ENCODE measurements around the gene PTPRE. TPM values are rescaled to one million over a fixed set of nuclear protein-coding genes. Genes with fewer than 3 reads are reported as not detected.
A peak's percentile ranks its signal among the peaks of the same experiment; 100 is the strongest.

Gene PTPRE
- polyA plus RNA-seq, 1 of the 3 experiments (the other 2 are of a cell fraction), result 11.8 TPM

DNA sequence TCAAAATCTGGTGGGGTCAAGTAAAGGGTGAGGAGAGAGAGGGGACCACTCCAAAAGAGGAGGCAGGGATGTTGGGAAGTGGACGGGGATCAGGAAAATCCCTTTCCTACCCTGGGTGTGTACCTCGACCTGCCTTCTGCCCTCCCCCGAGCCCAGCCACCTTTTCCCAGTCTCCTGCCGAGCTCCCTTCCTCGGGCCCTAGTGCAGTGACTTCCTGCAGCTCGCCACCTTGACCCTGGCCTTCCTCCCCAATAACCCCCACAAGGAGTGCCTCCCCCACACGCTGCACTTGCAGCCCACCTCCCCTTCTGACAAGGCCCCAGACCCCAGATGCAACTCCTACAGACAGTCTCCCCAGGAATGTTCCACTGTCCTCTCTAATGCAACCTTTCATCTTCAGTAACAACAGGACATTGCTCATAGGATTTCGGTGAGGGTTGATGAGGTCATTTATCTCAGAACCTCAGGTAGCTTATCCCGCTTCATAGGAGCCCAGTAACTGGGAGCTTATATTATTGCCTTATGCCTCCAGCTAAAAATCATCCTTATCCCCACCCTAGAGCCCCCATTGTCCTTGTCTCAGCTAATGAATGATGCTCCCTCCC lies 129.2 kb downstream of the PTPRE start:
- POLR2A ChIA-PET, result no interaction called here
- CTCF ChIA-PET, result interaction anchor here (0.5 to 3.1 kb wide), 19 partner anchors 8 to 144 kb away, joined by 3 to 23 read pairs (median 7); partner anchors contain the start of gene PTPRE

DNA sequence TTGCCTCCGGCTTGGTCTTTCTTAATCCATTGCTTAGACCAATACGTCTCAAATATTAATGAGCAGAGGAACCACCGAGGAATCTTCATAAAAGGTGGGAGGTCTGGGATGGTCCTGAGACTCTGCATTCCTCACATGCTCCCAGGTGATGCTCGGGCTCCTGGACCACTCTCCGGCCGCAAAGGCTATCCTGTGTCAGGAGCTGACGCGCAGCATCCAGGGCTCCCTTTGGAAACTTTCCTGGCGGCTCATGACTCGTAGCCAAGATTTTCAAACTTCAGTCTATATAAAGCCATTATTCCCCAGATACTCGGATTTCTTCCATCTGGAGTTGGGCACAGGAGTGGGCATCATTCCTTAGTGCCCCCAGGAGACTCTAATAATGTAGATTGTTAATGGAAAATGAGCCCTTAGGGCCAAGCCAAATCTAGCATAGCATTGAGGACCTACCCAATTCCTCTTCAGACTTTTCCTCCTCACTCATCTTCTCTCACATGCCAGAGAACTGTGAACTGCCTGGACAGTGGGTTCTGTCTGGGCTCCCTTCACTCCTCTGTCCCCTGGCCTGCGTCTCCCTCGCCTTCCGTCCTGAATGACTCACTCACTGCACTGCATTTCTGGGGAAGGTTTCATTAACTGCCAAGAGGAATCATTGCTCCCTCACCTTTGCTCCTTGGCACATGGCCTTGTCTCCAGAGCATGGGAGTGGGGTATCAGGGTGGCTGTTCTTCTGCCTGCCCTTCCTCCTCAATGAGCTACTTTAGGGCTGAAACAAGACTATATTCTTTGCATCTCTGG lies 130.0 kb downstream of the PTPRE start:
- Histone ChIP-seq H3K79me2 (ENCODE audit: insufficient read depth) (no peaks in the 10 kb centered on the region), H3K27ac (ENCODE audit: low read depth in 2 of 2, low read length in 1 of 2) (no peak overlapping the region), H3K9me2 (no peaks in the 10 kb centered on the region), H3K4me3 (ENCODE audit: low read depth in 2 of 2, low read length in 1 of 2) (no peak overlapping the region), H3F3A (replicated peaks; ENCODE audit: insufficient read depth) (peaks cover 7% of the 10 kb centered on the region), H3K36me3 (replicated peaks in 1 of 2; ENCODE audit: control insufficient read depth in 1 of 2, insufficient read depth in 2 of 2, low read length in 1 of 2) (no peaks in the 10 kb centered on the region), H3K9ac (no peak overlapping the region), H3K9me3 (no peaks in the 10 kb centered on the region), H3K4me1 (ENCODE audit: control insufficient read depth in 1 of 2, insufficient read depth in 2 of 2, low read depth in 1 of 2, low read length in 1 of 2) (0 out of 4 replicates have a peak, but pooled peaks cover 0 to 5% of the 10 kb centered on the region in 2 experiments), H3K27me3 (ENCODE audit: insufficient read depth) (no peaks in the 10 kb centered on the region), H2AFZ (ENCODE audit: low read depth) (no peak overlapping the region), H4K20me1 (ENCODE audit: insufficient read depth) (no peaks in the 10 kb centered on the region), H3K4me2 (no peak overlapping the region)
- TF ChIP-seq, protein P1, sequence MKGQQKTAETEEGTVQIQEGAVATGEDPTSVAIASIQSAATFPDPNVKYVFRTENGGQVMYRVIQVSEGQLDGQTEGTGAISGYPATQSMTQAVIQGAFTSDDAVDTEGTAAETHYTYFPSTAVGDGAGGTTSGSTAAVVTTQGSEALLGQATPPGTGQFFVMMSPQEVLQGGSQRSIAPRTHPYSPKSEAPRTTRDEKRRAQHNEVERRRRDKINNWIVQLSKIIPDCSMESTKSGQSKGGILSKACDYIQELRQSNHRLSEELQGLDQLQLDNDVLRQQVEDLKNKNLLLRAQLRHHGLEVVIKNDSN (IDR thresholded peaks at IDR 0.05; ENCODE audit: borderline replicate concordance, low read depth), result no peak
- TF ChIP-seq TCF12 (IDR thresholded peaks at IDR 0.05) (peak; percentile 39), FOSL2 (IDR thresholded peaks at IDR 0.05; ENCODE audit: borderline replicate concordance, low read depth) (peak; percentile 70; the same call in 1 of the 2 replicates), NFIC (IDR thresholded peaks at IDR 0.05; ENCODE audit: borderline replicate concordance) (peak; percentile 29), JUND (IDR thresholded peaks at IDR 0.05) (peak; percentile 58), FOXJ3 (CRISPR knock-in tag; IDR thresholded peaks at IDR 0.05) (no peak)
- TF ChIP-seq, protein P2, sequence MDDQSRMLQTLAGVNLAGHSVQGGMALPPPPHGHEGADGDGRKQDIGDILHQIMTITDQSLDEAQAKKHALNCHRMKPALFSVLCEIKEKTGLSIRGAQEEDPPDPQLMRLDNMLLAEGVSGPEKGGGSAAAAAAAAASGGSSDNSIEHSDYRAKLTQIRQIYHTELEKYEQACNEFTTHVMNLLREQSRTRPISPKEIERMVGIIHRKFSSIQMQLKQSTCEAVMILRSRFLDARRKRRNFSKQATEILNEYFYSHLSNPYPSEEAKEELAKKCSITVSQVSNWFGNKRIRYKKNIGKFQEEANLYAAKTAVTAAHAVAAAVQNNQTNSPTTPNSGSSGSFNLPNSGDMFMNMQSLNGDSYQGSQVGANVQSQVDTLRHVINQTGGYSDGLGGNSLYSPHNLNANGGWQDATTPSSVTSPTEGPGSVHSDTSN (IDR thresholded peaks at IDR 0.05), result peak; percentile 21; the same call in 1 of the 2 replicates
- CTCF ChIA-PET, result interaction anchor here (0.7 to 3.1 kb wide), 4 partner anchors 7 to 130 kb away, joined by 3 to 19 read pairs (median 12); partner anchors contain the start of gene PTPRE
- POLR2A ChIA-PET, result no interaction called here
- 64% methylated on average over 14 of the region's 14 CpGs for WGBS (ENCODE audit: low lambda C conversion rate)
- no peak for DNase-seq

More for the DNA sequence above, 129.2 kb downstream of the PTPRE start:
- Histone ChIP-seq H4K20me1 (ENCODE audit: insufficient read depth) (no peaks in the 10 kb centered on the region), H3K4me3 (ENCODE audit: low read depth in 2 of 2, low read length in 1 of 2) (no peak overlapping the region), H3K9me3 (no peaks in the 10 kb centered on the region), H3K27me3 (ENCODE audit: insufficient read depth) (no peaks in the 10 kb centered on the region), H3K9ac (no peak overlapping the region), H3K79me2 (ENCODE audit: insufficient read depth) (no peaks in the 10 kb centered on the region), H3F3A (replicated peaks; ENCODE audit: insufficient read depth) (peaks cover 7% of the 10 kb centered on the region), H3K36me3 (replicated peaks in 1 of 2; ENCODE audit: control insufficient read depth in 1 of 2, insufficient read depth in 2 of 2, low read length in 1 of 2) (no peaks in the 10 kb centered on the region), H3K27ac (ENCODE audit: low read depth in 2 of 2, low read length in 1 of 2) (no peak overlapping the region), H2AFZ (ENCODE audit: low read depth) (no peak overlapping the region), H3K4me2 (no peak overlapping the region), H3K4me1 (ENCODE audit: control insufficient read depth in 1 of 2, insufficient read depth in 2 of 2, low read depth in 1 of 2, low read length in 1 of 2) (0 out of 4 replicates have a peak, but pooled peaks cover 0 to 5% of the 10 kb centered on the region in 2 experiments), H3K9me2 (no peaks in the 10 kb centered on the region)
- DNase-seq, result no peak
- no peak for TF ChIP-seq GABPA (IDR thresholded peaks at IDR 0.05; ENCODE audit: low read depth)
- WGBS (ENCODE audit: low lambda C conversion rate), result 67% methylated on average over 9 of the region's 9 CpGs
